NCI-H446 treated with DMSO at 0.1 percent for 48 hours (cell line): ENCODE data around the gene TULP4.
A peak's percentile ranks its signal among the peaks of the same experiment; 100 is the strongest.

ENCODE experiments used
- DNase-seq: peaks from one replicate; lab custom pipeline; 2025; lab: John Stamatoyannopoulos, UW

The TULP4 gene

DNA sequence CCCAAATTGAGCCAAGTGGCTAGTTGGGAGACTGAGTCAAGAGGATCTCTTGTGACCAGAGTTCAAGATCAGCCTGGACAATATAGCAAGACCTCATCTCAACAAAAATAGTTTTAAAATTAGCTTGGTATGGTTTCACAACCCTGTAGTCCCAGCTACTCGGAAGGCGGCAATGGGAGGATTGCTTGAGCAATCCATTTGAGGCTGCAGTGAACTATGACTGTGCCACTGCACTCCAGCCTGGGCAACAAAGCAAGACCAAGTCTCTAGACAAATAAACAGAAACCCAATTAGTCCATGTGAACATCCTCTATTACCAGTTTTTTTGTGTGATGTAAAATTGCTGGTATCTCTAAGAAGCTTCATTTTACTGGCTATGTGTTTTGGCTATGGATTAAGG, 106.2 kb downstream of the TULP4 start:
- no peak for DNase-seq

DNA sequence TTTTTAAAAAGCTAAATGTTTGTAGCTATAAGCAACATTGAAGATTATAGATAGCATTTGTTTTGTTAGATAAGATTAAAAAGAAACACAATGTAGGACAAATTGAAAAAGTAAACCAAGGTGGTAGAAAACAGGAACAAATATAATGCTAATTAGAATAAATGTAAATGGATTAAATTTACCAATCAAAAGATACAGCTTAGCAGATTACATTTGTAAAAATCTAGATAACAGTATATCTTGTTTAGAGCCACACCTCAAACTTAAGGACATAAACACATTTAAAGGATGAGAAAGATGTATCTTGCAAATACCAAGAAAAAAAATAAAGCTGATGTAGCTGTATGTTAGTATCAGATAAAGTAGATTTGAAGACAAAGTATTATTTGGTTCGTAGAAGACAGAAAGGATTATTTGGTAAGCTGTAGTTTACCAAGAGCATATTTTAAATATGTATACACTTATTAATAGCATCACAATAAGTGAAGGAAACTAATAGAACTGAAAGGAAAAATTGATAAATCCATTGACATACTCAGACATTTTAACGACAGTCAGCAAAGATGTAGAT, 107.2 kb downstream of the TULP4 start:
- DNase-seq: no peak

DNA sequence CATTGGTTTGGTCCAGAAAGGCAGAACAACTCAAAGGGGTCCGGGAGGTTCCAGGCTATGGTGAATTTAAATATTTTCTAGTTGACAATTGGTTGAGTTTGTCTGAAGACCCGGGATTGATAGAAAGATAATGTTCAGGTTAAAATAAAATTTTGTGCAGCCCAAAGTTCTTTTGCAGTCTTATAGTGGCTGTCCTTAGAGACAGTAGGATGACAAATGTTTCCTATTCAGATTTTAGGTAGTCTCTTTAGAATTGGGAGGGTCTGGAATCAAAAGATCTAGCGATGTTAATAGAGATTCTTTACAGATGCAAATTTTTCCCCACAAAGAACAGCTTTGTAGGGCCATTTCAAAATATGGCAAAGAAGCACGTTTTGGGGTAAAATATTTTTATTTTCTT, 109.1 kb downstream of the TULP4 start:
- DNase-seq: no peak

DNA sequence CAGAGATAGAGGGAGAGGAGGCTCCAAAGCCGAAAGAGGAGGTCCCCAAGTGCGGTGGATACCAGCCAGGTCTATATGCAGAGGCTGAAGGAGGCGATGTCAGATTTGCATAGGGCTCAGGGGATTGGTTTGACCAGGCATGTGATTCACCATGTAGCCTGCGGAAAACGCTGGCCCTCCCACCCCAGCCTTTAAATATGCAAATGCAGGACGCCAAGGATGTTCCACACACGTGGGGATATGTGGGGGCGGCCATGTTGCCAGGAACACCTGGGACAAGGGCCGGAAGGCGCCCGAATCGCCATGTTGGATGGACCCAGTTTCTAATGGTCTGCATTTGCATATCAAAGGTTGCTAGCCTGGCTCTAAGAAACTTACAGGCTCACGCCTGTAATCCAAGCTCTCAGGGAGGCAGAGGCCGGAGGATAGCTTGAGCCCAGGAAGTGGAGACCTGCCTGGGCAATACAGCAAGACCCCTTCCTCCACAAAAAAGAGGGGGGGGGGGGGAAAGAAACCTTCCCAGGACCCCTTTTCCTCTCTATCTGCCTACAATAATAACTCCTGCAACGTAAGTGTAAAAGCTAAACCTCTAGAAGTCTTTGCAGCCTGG, 110.5 kb downstream of the TULP4 start:
- DNase-seq: no peak

DNA sequence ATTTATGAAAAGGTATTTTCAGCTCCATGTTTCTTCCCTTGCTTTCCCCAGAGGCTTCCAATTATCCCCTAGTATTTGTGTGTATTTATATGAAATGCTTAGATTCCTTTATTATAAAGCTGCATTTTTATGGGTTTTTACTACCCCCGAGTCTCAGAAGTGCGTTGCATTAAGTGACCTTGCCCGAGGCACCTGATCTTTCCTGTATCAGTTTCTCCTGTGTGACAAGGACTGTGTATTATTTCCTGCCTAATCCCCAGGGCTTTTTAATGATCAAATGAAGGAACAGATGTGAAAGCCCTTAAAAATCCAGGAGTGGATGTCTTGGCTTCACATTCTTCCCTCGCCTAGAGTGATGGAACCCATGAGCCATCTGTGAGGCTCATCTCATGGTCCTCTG, 118.8 kb downstream of the TULP4 start:
- DNase-seq: no peak

DNA sequence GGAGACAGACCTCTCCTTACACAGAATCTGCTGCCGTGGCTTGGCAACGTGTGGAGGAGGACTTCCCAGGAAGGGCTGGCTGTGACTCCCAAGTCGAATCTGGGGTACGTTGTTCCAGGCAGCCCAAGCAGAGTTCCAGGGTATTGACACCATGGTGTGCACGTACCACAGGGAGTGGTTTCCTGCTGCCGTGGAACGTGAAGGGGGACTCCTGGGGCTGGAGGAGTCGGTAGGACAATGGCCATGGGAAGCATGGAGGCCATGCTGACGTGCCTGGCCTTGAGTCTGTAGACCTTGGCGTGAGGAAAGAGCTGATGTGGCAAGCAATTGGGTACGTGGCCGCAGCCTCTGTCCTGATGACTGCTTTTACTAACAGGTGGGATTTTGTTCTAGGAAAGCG, 119.3 kb downstream of the TULP4 start:
- no peak for DNase-seq

DNA sequence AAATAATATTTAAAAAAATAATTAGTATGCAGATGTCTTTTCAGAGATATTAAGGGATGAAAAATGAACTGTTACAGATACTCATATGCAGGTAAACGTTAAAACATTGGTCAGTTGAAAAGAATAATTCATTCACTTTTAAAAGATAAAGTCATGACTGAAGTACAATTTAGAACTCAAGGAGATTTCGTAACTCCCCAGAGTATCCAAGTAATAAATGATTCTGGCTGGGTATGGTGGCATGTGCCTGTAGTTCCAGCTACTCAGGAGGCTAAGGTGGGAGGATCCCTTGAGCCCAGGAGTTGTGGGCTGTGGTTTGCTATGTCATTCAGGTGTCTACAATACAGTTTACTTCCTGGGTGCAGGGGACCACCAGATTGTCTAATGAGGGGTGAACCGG, 125.3 kb downstream of the TULP4 start:
- no peak for DNase-seq

DNA sequence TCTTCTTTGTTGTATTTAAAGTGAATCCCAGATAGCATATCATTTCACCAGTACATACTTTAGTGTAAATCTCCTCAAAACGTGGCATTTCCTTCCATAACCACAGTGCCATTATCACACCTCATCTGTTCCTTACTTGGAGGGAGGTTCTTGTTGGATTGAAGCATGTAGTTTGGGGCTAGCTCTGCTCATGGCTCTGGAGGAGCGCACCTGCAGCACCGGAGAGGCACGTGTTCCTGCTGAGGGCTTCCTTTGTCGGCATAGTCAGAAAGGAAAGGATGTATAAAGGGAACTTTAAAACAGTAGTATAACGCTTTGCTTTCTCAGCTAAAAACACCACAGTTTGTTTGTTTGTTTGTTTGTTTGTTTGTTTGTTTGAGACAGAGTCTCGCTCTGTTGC, 126.0 kb downstream of the TULP4 start:
- no peak for DNase-seq

DNA sequence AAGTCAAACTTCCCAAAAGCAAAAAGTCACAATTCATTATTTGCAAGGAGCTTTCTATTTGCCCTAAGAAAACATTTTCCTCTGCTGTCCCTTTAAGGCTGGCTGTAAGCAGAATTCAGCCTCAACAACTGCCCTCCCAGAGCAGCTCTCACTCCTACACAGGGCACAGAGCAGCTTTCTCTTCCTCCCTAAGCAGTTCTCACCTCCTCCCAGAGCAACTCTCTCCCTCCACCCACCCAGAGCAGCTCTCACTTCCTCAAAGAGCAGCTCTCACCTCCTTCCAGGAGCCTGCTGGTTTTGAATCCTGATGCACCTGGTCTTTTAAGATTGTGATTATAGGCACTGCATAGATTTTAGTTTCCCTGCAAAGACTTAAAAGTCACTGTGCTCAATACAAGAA, 127.0 kb downstream of the TULP4 start:
- no peak for DNase-seq

DNA sequence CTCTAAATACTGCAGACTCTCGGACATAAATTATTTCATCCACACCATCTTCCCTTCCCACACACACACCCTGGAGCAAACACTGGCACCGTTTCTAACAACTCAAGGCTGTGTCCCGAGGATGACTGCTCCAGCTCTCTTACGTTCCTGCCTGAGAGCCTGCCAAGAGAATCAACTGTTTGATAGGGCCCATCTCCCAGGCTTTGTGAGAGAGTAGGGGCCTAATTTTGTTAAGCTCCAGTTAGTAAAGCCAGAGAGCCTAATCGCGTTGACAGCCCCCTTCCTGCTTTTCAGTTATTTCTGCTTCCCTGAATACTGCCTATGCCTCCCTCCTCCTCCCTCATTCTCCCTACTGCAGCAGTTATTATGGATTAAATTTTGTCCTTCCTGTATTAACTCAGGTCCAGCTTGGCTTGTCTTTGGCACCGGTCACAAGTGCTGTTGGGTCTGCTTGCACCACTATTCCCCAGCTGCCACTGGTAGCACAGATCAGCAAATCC, 129.5 kb downstream of the TULP4 start:
- DNase-seq: peak; percentile 77

DNA sequence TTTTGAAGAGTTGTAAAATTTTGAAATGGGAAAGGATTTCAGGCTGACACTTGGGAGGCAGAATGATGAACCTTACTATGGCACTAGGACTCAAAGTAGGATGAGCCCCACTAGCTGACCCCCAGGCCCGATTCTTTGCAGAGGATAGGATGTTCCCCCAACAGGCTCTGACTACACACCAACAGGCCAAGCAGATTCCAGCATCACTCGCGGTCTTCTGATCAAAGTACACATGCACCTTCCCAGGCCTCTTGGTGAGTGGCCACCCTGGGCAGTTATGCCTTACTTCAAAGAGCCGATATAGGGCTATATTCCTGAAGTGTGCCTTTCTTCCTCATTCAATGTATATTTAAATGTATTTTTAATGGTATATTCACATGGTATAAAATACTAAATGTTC, 130.0 kb downstream of the TULP4 start:
- no peak for DNase-seq

DNA sequence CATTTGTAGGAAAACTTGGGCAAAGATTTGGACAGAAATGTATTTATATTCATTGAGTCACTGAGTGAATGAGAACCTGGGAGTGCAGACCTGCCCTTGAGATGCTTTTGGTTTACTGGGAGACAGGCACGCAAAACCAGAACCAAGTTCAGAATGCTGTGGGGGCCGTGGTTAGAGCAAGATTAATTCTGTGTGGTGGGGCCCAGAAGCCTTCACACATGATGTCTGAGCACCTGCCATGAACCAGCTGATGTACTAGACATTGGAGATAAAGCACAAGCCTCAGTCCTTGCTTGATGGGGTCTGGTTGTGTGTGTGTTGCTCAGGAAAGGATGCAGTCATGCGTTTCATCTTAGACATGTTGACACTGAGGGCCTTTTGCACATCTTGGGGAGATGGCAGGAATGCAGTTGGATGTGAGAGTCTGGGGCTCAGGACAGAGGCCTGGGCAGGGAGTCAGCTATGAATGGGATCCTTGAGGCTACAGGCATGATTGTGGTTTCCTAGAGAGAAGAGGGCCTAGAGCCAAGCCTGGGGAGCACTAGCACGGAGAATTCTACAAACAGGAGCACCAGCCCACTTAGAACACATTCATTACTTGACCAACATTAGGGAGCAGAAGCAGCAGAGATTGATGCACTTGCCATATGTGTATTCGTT, 133.3 kb downstream of the TULP4 start:
- no peak for DNase-seq

DNA sequence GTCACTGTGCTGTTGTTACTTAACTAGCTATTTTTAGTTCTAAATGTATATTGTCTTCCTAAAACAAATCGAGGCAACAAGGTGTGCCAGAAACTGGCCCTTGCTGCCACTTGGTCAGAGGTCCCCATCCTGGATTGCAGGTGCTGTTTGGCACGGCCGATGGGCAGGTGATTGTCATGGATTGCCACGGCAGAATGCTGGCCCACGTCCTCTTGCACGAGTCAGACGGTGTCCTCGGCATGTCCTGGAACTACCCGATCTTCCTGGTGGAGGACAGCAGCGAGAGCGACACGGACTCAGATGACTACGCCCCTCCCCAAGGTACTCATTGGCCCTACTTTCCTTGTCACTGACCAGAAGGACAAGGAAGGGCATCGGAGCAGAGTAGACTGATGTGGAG, 136.6 kb downstream of the TULP4 start:
- DNase-seq: no peak

DNA sequence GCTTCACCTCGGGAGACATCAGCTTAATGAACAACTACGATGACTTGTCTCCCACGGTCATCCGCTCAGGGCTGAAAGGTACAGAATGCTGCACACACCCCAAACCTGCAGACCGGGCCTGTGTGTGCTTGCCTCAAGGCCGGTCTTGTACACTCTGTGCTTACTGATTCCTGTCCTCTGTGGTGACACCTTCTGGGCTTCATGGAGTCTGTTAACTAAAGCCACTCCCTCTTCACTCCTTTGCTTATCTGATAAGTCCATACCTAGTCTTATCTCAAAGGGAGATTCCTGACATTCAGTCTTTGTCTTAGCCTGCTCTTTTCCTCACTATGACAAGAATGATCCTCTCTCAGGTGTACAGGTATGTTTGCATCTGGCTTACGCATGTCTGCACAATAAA, 139.9 kb downstream of the TULP4 start:
- DNase-seq: no peak

DNA sequence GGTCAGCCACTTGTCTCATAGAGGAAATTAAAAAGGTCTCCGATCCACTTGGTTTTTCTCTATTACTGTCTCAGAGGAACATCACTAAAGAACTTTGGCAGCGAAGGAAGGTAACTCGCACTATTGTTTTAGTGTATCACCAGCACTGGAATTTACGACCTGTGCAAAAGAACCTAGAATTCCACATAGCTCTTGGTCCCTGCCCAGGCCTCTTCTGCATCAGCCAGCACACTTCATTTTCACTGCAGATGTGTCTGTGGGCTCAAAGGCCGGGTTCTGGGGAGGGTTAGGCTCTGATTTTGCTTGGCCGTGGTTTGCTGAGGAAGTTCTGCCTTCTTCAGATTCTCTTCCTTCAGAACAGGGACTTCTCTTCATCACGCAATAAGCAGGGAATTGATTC, 144.9 kb downstream of the TULP4 start:
- no peak for DNase-seq

DNA sequence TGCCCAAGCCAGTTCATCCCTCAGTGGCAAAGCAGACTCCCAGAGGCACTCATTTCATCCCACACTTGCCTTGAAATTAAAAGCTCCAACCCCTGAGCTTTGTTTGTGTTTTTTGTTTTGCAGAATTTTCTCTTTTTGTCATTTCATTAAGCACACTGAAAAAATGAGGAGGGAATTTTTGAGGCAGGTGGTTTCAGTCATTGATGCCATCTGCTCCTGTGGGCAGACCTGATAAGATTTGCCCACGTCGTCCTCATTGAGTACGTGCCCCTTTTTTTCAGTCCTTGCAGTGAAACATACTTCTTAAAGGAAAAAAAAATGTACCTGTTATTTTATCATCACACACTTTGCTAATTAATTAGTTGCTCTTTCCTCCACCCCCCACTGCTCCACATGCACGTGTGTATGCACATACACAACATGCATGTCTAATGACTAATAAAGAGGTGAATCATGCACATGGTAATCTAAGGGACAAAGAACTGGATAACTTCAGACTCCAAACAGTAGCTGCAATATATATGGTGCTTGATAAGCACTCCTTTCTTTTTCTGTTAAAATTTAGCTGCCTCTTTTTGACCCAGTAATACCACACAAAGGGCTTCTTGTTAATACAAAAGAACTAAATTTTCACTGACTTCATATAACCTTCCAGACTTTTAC, 145.5 kb downstream of the TULP4 start:
- DNase-seq: no peak

DNA sequence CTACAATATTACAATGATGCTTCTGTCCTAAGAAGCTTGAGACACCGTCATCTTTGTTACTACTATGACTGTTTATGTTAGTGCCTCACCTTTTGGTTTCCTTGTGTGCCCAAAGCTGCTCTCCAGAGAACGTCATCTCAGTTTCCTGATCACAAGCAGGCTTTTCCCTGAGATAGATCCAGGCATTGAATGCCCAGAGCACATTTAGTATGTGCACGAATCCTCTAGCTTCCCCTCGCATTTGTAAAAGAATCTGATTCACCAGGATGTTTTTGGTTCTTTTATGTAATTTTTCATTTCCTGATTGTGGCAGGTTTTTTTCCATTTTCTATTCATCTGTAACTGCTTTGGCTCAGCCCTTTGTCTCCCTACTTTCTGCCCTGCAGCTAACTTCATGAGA, 147.5 kb downstream of the TULP4 start:
- no peak for DNase-seq

DNA sequence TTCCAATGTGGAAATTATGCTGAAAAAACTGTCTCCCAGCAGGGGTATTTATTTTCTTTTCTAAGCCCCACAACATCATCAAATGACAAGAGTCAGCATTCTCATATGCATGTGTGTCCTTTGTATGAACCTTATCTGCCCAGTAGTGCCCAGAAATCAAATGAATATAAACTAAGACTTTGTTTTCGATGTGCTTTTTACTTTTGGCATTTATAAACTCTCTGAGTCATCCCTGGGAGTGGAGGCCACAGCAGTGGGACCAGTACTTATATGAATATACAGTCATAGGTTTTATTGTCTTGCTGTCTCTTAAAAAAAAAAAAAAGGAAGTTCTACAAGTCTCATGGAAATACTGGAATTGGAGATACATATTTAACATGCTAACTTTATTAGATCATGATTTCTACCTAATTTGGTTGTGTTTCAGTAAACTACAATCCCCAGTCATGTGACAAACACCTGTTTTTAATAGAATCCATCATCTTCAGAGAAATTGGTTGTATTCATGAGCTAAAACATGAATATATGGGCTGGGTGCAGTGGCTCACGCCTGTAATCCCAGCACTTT, 148.4 kb downstream of the TULP4 start:
- no peak for DNase-seq

DNA sequence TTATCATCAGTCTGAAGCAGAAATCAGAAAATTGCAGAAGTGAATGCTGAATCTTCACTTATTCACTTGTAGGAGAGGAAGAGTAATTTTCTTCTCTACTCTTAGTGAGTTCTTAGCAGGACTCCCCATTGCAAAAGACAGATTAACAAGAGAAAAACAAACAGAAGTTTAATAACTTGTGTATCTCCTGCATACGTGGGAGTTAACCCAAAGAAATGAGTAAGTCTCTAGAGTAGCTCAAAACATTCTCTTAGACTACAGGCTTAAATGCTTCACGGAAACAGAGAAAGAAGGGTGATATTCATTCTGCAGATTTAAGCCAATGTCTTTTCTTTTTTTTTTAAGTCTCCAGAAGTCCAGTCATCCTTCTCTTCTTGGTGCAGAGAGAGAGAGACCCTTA, 149.7 kb downstream of the TULP4 start:
- no peak for DNase-seq

DNA sequence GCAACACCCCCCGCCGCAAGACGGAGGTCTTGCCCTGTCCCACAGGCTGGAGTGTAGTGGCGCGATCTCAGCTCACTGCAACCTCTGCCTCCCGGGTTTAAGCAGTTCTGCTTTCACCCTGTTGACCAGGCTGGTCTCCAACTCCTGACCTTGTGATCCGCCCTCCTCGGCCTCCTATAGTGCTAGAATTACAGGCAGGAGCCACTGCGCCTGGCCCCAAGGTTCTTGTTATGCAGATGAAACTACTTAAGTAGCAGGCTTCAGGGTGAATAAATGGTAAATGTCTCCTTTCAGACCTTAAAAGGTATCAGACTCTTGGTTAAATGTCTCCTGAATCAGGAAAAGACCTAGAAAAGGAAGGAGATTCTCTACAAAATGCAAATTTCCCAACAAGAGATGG, 152.2 kb downstream of the TULP4 start:
- no peak for DNase-seq

DNA sequence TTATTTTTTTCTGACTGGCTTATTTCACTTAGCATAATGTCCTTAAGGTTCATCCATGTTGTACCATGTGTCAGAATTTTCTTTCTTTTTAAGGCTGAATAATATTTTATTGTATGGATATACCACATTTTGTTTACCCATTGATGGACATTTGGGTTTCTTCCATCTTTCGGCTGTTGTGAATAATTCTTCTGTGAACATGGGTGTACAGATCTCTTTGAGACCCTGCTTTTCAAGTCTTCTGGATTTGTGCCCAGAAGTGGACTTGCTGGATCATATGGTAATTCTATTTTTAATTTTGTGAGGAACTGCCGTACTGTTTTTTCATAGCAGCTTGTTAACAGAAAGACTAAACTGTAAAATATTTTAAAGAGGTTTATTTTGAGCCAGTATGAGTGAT, 153.0 kb downstream of the TULP4 start:
- DNase-seq: no peak

DNA sequence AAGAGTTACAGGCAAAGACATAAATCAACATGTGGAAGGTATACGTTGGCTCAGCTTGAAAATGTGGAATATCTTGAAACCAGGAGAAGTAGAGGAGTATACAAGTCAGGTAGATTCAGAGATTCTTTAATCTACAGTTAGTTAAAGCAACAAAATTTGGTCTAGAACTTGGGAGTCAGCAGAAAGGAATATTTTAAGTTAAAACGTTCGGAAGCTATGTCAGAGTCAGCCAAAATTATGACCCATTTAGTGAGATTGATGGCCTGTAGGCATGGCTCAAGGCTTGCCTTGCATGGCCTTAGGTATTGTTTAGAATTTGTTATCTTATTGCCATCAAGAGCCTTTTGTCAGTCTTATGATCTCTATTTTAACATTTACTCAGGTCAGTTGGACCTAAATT, 153.5 kb downstream of the TULP4 start:
- no peak for DNase-seq

DNA sequence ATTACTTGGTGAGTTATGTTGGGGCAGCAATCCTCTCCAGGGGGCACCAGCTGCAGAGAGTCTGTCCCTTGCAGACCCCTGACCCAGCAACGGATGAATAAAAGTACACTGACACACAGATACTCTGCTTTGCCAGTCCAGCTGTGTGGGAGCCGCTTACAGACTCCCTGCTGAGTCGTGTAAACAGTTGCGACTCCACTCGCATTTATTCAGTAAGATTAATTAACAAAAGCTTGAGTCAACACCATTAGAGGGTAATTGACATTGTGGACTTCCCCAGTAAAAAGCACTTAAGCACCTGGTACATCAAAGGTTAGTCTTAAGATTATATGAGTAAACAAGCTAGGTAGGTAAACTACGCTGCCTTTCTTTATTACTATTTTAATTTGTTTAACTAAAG, 155.7 kb downstream of the TULP4 start:
- no peak for DNase-seq
